RWPE1 (cell line): ENCODE results near the gene CDKL4.

Experiments
- CTCF ChIA-PET: fragments of 350-600 bp; sonication (Branson Sonifier 250); formaldehyde crosslinking; extraction: SDS; loops from one replicate; lab custom pipeline; 2021; lab: Yijun Ruan, JAX
- POLR2A ChIA-PET: fragments of 400-600 bp; formaldehyde crosslinking; extraction: SDS; loops from one replicate; lab custom pipeline; 2020; ENCODE audit warnings: antibody characterized with exemption; ENCODE audit not compliant: low non-redundant PET; lab: Yijun Ruan, JAX
- DNase-seq: peaks from one replicate; pipeline ENCODE4 v3.0.0; 2012; ENCODE audit warnings: low spot score
- H3K27ac ChIP-seq: fragments of 450-650 bp; 2 replicates; pipeline ENCODE4 v1.5.1; 2017
- CTCF ChIP-seq: fragments of 450-650 bp; conservative IDR thresholded peaks from 2 replicates; pipeline ENCODE4 v1.5.1; 2017; ENCODE audit warnings: low read depth, mild to moderate bottlenecking

The CDKL4 gene

GRCh38 chr2:39188960-39189494, 54.7 kb downstream of the CDKL4 start:
- no peak for DNase-seq
- no peak for TF ChIP-seq CTCF
- no peak overlapping the region for H3K27ac ChIP-seq
- ChIA-PET POLR2A (no interaction called here), CTCF (interaction anchor here (0.7 kb wide), 1 partner anchor 394 kb away, joined by 3 read pairs; no protein-coding TSS in a partner anchor)

- POLR2A ChIA-PET: no interaction called here
- no peak overlapping the region for H3K27ac ChIP-seq
- no peak for DNase-seq
- CTCF ChIA-PET: no interaction called here
- no peak for TF ChIP-seq CTCF
These were observed 60.1 kb downstream of the CDKL4 start for GRCh38 chr2:39183673-39184072.

GRCh38 chr2:39181297-39181696, 62.5 kb downstream of the CDKL4 start:
- CTCF ChIA-PET: no interaction called here
- H3K27ac ChIP-seq: no peak overlapping the region
- POLR2A ChIA-PET: no interaction called here
- no peak for DNase-seq
- TF ChIP-seq CTCF: no peak

GRCh38 chr2:39179974-39180960, 63.5 kb downstream of the CDKL4 start:
- no peak for TF ChIP-seq CTCF
- POLR2A ChIA-PET: no interaction called here
- H3K27ac ChIP-seq: no peak overlapping the region
- no peak for DNase-seq
- CTCF ChIA-PET: no interaction called here

GRCh38 chr2:39178756-39179155, 65.0 kb downstream of the CDKL4 start:
- DNase-seq: no peak
- TF ChIP-seq CTCF: no peak
- POLR2A ChIA-PET: no interaction called here
- CTCF ChIA-PET: no interaction called here
- no peak overlapping the region for H3K27ac ChIP-seq

- H3K27ac ChIP-seq: no peak overlapping the region
- CTCF ChIA-PET: no interaction called here
- POLR2A ChIA-PET: no interaction called here
- no peak for TF ChIP-seq CTCF
- DNase-seq: no peak
These were observed 66.8 kb downstream of the CDKL4 start for GRCh38 chr2:39176997-39177396.
